HepG2 (cell line): ENCODE data around the gene TMC8. TPM values are rescaled to one million over a fixed set of nuclear protein-coding genes. Genes with fewer than 3 reads are reported as not detected.

Experiments
- CAMTA2 ChIP-seq: sonication (generic); formaldehyde crosslinking; IDR thresholded peaks from 2 replicates; pipeline ENCODE4 v1.4.0; 2020; ENCODE audit warnings: mild to moderate bottlenecking, missing genetic modification reagents, borderline replicate concordance
- CEBPG ChIP-seq: IDR thresholded peaks from 2 replicates; pipeline ENCODE4 v1.6.1; 2016
- FOXA1 ChIP-seq, 2 experiments: fragments of 450-650 bp in 1 of 2; sonication (generic) in 1 of 2; formaldehyde crosslinking in 1 of 2; IDR thresholded peaks; 2 replicates each; pipeline versions ENCODE4 v1.4.0 to v1.6.1; 2016 to 2020; ENCODE audit warnings: missing genetic modification reagents in 1 of 2
- GATAD1 ChIP-seq: IDR thresholded peaks from 2 replicates; pipeline ENCODE4 v1.6.1; 2016; ENCODE audit warnings: missing genetic modification reagents, missing compliant biosample characterization
- IRX3 ChIP-seq: sonication (generic); formaldehyde crosslinking; IDR thresholded peaks from 2 replicates; pipeline ENCODE4 v1.8.1; 2023; ENCODE audit warnings: mild to moderate bottlenecking, low read depth, missing genetic modification reagents, borderline replicate concordance
- MAF1 ChIP-seq: sonication (generic); formaldehyde crosslinking; IDR thresholded peaks from 2 replicates; pipeline ENCODE4 v1.5.0; 2020; ENCODE audit warnings: missing genetic modification reagents, borderline replicate concordance
- MXD1 ChIP-seq: sonication (generic); formaldehyde crosslinking; IDR thresholded peaks from 2 replicates; pipeline ENCODE4 v1.4.0; 2020; ENCODE audit warnings: mild to moderate bottlenecking, missing genetic modification reagents
- NFKB2 ChIP-seq: sonication (generic); formaldehyde crosslinking; IDR thresholded peaks from 2 replicates; pipeline ENCODE4 v1.4.0; 2020; ENCODE audit warnings: missing genetic modification reagents, borderline replicate concordance
- NR2F1 ChIP-seq, 2 experiments: fragments of 450-650 bp in 1 of 2; formaldehyde crosslinking in 1 of 2; IDR thresholded peaks; 2 replicates each; pipeline versions ENCODE4 v1.5.0 to v1.6.1; 2016 to 2020; ENCODE audit warnings: mild to moderate bottlenecking in 1 of 2, missing compliant biosample characterization in 1 of 2, missing genetic modification reagents in 1 of 2, moderate library complexity in 1 of 2
- SETDB1 ChIP-seq: sonication (generic); formaldehyde crosslinking; IDR thresholded peaks from 2 replicates; pipeline ENCODE4 v1.5.1; 2020; ENCODE audit warnings: missing genetic modification reagents, mild to moderate bottlenecking, borderline replicate concordance
- SNAPC2 ChIP-seq: sonication (generic); formaldehyde crosslinking; IDR thresholded peaks from 2 replicates; pipeline ENCODE4 v1.8.1; 2022; ENCODE audit warnings: mild to moderate bottlenecking, missing genetic modification reagents
- SNAPC5 ChIP-seq: sonication (generic); formaldehyde crosslinking; IDR thresholded peaks from 2 replicates; pipeline ENCODE4 v1.8.1; 2023; ENCODE audit warnings: mild to moderate bottlenecking, missing genetic modification reagents, borderline replicate concordance
- U2AF1 ChIP-seq: fragments of 200-400 bp; formaldehyde crosslinking; optimal IDR thresholded peaks from 2 replicates; pipeline ENCODE3; 2017; ENCODE audit warnings: mild to moderate bottlenecking, low read depth, low read length
- ZFX ChIP-seq: sonication (generic); formaldehyde crosslinking; IDR thresholded peaks from 2 replicates; pipeline ENCODE4 v1.4.0; 2020; ENCODE audit warnings: mild to moderate bottlenecking, low read depth, missing genetic modification reagents, moderate library complexity
- ZFYVE20 ChIP-seq: sonication (generic); formaldehyde crosslinking; IDR thresholded peaks from 2 replicates; pipeline ENCODE4 v1.8.0; 2023; ENCODE audit warnings: low read depth, mild to moderate bottlenecking, moderate library complexity, missing genetic modification reagents, borderline replicate concordance
- ZNF275 ChIP-seq: sonication (generic); formaldehyde crosslinking; IDR thresholded peaks from 2 replicates; pipeline ENCODE4 v1.8.0; 2022; ENCODE audit warnings: missing genetic modification reagents, mild to moderate bottlenecking, inconsistent platforms, borderline replicate concordance
- ZNF430 ChIP-seq: sonication (generic); formaldehyde crosslinking; IDR thresholded peaks from 2 replicates; pipeline ENCODE4 v1.9.0; 2021; ENCODE audit warnings: mild to moderate bottlenecking, missing genetic modification reagents
- ZNF557 ChIP-seq: sonication (generic); formaldehyde crosslinking; IDR thresholded peaks from 2 replicates; pipeline ENCODE4 v1.4.0; 2020; ENCODE audit warnings: missing genetic modification reagents
- ZNF574 ChIP-seq: sonication (generic); formaldehyde crosslinking; IDR thresholded peaks from 2 replicates; pipeline ENCODE4 v1.4.0; 2020; ENCODE audit warnings: missing genetic modification reagents
- ZNF615 ChIP-seq: sonication (generic); formaldehyde crosslinking; IDR thresholded peaks from 2 replicates; pipeline ENCODE4 v1.5.0; 2020; ENCODE audit warnings: mild to moderate bottlenecking, missing genetic modification reagents, borderline replicate concordance
- ZNF619 ChIP-seq: sonication (generic); formaldehyde crosslinking; IDR thresholded peaks from 2 replicates; pipeline ENCODE4 v1.4.0; 2020; ENCODE audit warnings: mild to moderate bottlenecking, missing genetic modification reagents
- ZNF672 ChIP-seq: sonication (generic); formaldehyde crosslinking; IDR thresholded peaks from 2 replicates; pipeline ENCODE4 v1.8.1; 2022; ENCODE audit warnings: missing genetic modification reagents
- polyA plus RNA-seq, 8 experiments: library from polyadenylated mRNA; depleted of rRNA in 3 of 8; stranded (reverse) in 7 of 8; unstranded in 1 of 8; fragments of >200 nt; fragmentation: Illumina TruSeq in 4 of 8; extraction: Trizol in 4 of 8; gene quantifications; 2 replicates each; pipeline versions ENCODE4 v1.2.1 to v1.2.3, GENCODE V29; 2011 to 2016; ENCODE audit warnings: low read depth in 4 of 8, missing spikeins in 1 of 8, mixed read lengths in 1 of 8; ENCODE audit not compliant: insufficient read depth in 1 of 8
- total RNA-seq, 5 experiments: library from RNA; depleted of rRNA; stranded (reverse); fragments of >200 nt; fragmentation: Illumina TruSeq; extraction: Trizol; gene quantifications; 2 replicates each; pipeline ENCODE4 v1.2.3, GENCODE V29; 2016; ENCODE audit warnings: low read depth in 1 of 5

TMC8 gene
- total and polyA plus RNA-seq, 2 of the 13 experiments (the other 11 are each of a cell fraction or from before 2014, with no cell fraction given) = 0.53 to 7.8 TPM

GRCh38 chr17:78137392-78138203 is 7.0 kb downstream of the TMC8 start (continued):
- TF ChIP-seq ZNF275 (CRISPR knock-in tag) (no peak), CEBPG (no peak), NFKB2 (CRISPR knock-in tag) (0 out of 2 replicates have a peak, but pooled peaks have one; percentile 54), SETDB1 (CRISPR knock-in tag) (no peak), ZNF574 (CRISPR knock-in tag) (peak; percentile 42; the same call in 1 of the 2 replicates), MXD1 (CRISPR knock-in tag) (no peak), MAF1 (CRISPR knock-in tag) (no peak), ZNF672 (CRISPR knock-in tag) (no peak), IRX3 (no peak), ZNF430 (CRISPR knock-in tag) (no peak), ZNF619 (CRISPR knock-in tag) (peak; percentile 71; the same call in 1 of the 2 replicates), ZFYVE20 (CRISPR knock-in tag) (no peak), GATAD1 (CRISPR knock-in tag) (no peak; the same call in 1 of the 2 replicates), CAMTA2 (CRISPR knock-in tag) (peak; percentile 80; the same call in 1 of the 2 replicates), U2AF1 (no peak), ZNF615 (no peak), SNAPC5 (no peak; the same call in 1 of the 2 replicates), ZFX (CRISPR knock-in tag) (peak; percentile 36; the same call in 1 of the 2 replicates), SNAPC2 (CRISPR knock-in tag) (no peak), NR2F1 (CRISPR knock-in tag; IDR thresholded peaks at IDR 0.05) (no peak), FOXA1 (IDR thresholded peaks at IDR 0.05) (no peak), FOXA1 (CRISPR knock-in tag; IDR thresholded peaks at IDR 0.05) (no peak), ZNF557 (CRISPR knock-in tag) (no peak)
